Measurements from ENCODE around the gene ARMH2.

The ARMH2 gene

GRCh38 chr6:24749297-24749696 is 49.4 kb downstream of the ARMH2 start:
- DNase-seq (ENCODE audit: low spot score) = no peak
- TF ChIP-seq CTCF (IDR thresholded peaks at IDR 0.05) = no peak
- H3K4me3 ChIP-seq = no peak overlapping the region
- peak overlapping the region in 1 of 2 donors; percentile 1 for H3K27ac ChIP-seq
